Nephron (organoid): ENCODE measurements around the gene DDC.

Source experiments
- H3K27ac Mint-ChIP-seq, 3 experiments: 2 replicates each; pipeline ENCODE4 v1.8.0; 2020; ENCODE audit warnings: mixed read lengths in 3 of 3, mild to moderate bottlenecking in 2 of 3, moderate library complexity in 1 of 3
- H3K27me3 Mint-ChIP-seq: 2 replicates; pipeline ENCODE4 v1.8.0; 2021; ENCODE audit warnings: low read depth, mild to moderate bottlenecking, moderate library complexity, mixed read lengths
- H3K36me3 Mint-ChIP-seq: 2 replicates; pipeline ENCODE4 v1.8.0; 2020; ENCODE audit warnings: low read depth, mixed read lengths
- H3K4me1 Mint-ChIP-seq: 2 replicates; pipeline ENCODE4 v1.8.0; 2020; ENCODE audit warnings: mixed read lengths
- H3K4me3 Mint-ChIP-seq, 3 experiments: 2 replicates each; pipeline ENCODE4 v1.8.0; 2020; ENCODE audit warnings: mild to moderate bottlenecking in 3 of 3, mixed read lengths in 3 of 3, moderate library complexity in 2 of 3
- H3K9me3 Mint-ChIP-seq: 2 replicates; pipeline ENCODE4 v1.8.0; 2020; ENCODE audit warnings: mixed read lengths
- TF ChIP-seq, protein P1 (sequence below), 3 experiments: fragments of 200-600 bp; sonication (generic); IDR thresholded peaks; one replicate each; pipeline ENCODE4 v1.5.0; 2021; ENCODE audit warnings: antibody characterized with exemption in 3 of 3; ENCODE audit not compliant: unreplicated experiment in 3 of 3

Gene DDC

DNA sequence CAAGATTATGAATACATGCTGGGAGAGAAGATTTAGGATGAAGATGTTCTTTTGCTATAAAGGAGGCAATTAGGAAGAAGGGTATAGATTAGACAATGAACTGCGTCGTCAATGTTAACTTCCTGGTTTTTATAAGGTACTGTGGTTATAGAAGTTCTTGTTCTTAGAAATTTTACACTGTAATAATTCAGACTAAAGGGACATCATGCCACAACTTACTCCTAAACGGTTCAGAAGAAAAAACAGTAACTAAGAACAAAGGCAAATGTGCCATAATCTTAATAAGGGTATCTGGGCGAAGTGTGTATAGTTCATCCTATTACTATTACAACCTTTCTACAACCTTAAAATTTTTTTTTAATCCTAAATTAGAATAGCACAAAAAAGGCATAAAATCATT lies 31.3 kb upstream of the DDC start:
- no peaks in the 10 kb centered on the region for H3K27me3 Mint-ChIP-seq
- TF ChIP-seq, protein P1, sequence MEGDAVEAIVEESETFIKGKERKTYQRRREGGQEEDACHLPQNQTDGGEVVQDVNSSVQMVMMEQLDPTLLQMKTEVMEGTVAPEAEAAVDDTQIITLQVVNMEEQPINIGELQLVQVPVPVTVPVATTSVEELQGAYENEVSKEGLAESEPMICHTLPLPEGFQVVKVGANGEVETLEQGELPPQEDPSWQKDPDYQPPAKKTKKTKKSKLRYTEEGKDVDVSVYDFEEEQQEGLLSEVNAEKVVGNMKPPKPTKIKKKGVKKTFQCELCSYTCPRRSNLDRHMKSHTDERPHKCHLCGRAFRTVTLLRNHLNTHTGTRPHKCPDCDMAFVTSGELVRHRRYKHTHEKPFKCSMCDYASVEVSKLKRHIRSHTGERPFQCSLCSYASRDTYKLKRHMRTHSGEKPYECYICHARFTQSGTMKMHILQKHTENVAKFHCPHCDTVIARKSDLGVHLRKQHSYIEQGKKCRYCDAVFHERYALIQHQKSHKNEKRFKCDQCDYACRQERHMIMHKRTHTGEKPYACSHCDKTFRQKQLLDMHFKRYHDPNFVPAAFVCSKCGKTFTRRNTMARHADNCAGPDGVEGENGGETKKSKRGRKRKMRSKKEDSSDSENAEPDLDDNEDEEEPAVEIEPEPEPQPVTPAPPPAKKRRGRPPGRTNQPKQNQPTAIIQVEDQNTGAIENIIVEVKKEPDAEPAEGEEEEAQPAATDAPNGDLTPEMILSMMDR (IDR thresholded peaks at IDR 0.05; ENCODE audit: unreplicated experiment in 3 of 3), result no peak
- H3K27ac Mint-ChIP-seq, result no peak overlapping the region
- no peaks in the 10 kb centered on the region for H3K9me3 Mint-ChIP-seq
- no peak overlapping the region for H3K4me3 Mint-ChIP-seq
- H3K36me3 Mint-ChIP-seq, result peaks cover 58% of the 10 kb centered on the region
- H3K4me1 Mint-ChIP-seq, result no peaks in the 10 kb centered on the region

DNA sequence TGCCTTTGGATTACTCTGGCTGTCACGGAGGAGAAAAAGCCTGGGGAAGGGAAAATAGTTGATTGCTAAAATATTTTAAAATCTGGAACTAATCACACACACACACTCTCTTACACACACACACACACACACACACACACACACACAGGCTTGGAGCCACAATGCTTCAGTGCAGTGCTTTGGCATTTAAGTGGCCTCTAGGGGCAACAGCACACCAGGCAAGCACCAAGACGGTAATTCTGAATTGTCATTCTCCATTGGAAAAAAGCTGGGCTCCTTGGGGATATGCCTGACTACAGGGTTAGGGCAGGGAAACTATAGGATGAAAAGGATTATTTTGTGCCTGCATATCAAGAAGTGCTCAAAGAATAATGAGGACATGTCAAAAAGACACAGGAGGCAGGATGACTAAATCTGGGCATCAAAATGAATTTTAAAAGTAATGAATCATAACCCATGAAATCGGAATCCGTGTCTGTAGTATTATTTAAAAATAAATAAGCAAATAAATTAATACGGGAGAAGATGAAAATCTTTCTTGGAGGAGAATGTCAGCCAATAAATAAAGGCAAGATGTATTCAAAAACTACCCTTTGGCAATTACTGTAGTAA lies 30.4 kb upstream of the DDC start:
- peaks cover 67% of the 10 kb centered on the region for H3K36me3 Mint-ChIP-seq
- peak overlapping the region in 1 of 3 experiments; percentile 33 for H3K27ac Mint-ChIP-seq
- no peaks in the 10 kb centered on the region for H3K9me3 Mint-ChIP-seq
- H3K4me3 Mint-ChIP-seq, result no peak overlapping the region
- no peaks in the 10 kb centered on the region for H3K27me3 Mint-ChIP-seq
- TF ChIP-seq, protein P1 (IDR thresholded peaks at IDR 0.05; ENCODE audit: unreplicated experiment in 3 of 3), result no peak
- H3K4me1 Mint-ChIP-seq, result no peaks in the 10 kb centered on the region

DNA sequence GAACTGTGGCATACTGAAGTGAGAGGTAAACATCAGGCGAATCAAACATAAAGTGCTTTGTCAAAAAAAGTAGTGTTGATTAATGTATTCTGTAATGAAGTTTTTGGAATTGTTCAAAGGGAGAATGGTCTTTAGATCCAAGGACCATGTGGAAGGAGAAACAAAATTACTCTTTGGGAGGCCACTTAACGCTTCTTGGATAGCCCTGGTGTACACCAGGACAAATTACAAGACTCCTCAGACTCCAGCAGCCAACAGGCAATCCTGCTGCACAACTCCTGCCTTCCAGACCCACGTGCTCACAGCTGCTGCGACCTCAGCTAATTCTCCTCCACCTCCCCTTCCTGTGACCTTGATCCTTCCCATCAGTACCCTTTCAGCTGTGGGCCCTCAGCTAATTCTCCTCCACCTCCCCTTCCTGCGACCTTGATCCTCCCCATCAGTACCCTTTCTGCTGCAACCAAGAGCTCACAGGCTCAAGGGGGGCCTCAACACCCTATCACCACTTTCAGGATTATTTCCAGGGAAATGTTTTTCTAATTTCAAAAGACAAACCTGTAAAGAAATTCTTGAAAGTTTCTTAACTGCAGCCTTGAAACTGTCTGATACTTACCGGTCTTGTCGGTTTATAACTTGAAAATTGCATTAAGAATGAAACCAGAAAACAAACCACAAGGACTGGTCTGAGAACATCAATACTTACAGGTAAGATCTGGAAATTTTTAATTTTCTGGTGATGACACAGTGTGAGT lies 29.7 kb upstream of the DDC start:
- peak overlapping the region in 1 of 3 experiments; percentile 33 for H3K27ac Mint-ChIP-seq
- TF ChIP-seq, protein P1 (IDR thresholded peaks at IDR 0.05; ENCODE audit: unreplicated experiment in 3 of 3), result no peak
- no peak overlapping the region for H3K4me3 Mint-ChIP-seq
- no peaks in the 10 kb centered on the region for H3K27me3 Mint-ChIP-seq
- H3K36me3 Mint-ChIP-seq, result peaks cover 74% of the 10 kb centered on the region
- no peaks in the 10 kb centered on the region for H3K9me3 Mint-ChIP-seq
- no peaks in the 10 kb centered on the region for H3K4me1 Mint-ChIP-seq

DNA sequence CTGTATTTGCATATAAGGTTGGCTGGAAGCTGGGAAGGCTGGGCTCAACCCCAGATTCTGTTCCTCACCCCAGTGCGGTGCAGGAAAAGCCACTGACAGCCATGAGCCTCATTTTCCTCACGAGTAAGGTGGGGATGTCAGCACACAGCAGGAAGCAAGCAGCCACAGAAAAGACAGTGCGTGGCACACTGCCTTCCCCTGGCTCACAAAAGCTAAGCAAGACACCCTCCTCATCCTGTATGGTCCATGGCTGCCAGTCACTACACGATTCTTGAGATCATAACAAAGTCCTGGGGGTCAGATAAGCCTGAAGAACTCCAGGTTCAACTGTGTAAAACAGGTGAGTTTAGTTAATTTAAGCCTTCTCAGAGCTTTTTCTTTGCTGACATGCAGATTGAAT lies 28.9 kb upstream of the DDC start:
- TF ChIP-seq, protein P1 (IDR thresholded peaks at IDR 0.05; ENCODE audit: unreplicated experiment in 3 of 3), result no peak

DNA sequence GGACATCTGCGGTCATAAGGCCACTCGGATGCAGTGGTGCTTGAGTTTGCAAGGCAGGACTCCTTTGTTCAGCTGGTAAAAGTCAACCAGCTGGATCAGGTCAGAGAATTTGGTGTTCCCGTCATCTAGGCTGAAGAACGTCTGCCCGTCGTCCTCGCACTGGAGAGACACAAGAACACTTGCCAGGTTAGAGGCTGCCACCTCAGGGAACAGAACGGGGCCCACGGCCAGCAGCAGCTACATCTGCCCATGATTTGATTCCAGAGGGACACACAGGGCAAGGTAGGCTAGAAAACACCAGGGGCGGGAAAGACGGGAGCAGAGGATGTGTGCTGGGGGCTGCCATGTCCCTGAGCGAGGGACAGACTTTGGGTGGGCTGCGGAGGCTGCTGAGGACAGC lies 27.7 kb upstream of the DDC start:
- no peaks in the 10 kb centered on the region for H3K9me3 Mint-ChIP-seq
- H3K27ac Mint-ChIP-seq, result no peak overlapping the region
- TF ChIP-seq, protein P1 (IDR thresholded peaks at IDR 0.05; ENCODE audit: unreplicated experiment in 3 of 3), result no peak
- no peaks in the 10 kb centered on the region for H3K27me3 Mint-ChIP-seq
- H3K36me3 Mint-ChIP-seq, result peaks cover 65% of the 10 kb centered on the region
- H3K4me1 Mint-ChIP-seq, result no peaks in the 10 kb centered on the region
- H3K4me3 Mint-ChIP-seq, result no peak overlapping the region

More for the DNA sequence above, 28.9 kb upstream of the DDC start:
- H3K9me3 Mint-ChIP-seq, result no peaks in the 10 kb centered on the region
- H3K4me1 Mint-ChIP-seq, result no peaks in the 10 kb centered on the region
- H3K27ac Mint-ChIP-seq, result no peak overlapping the region
- peaks cover 75% of the 10 kb centered on the region for H3K36me3 Mint-ChIP-seq
- no peaks in the 10 kb centered on the region for H3K27me3 Mint-ChIP-seq
- H3K4me3 Mint-ChIP-seq, result no peak overlapping the region
